Mucosa of rectum (tissue), 2 donors: ENCODE data around the gene ARHGAP8.
A peak's percentile ranks its signal among the peaks of the same experiment; 100 is the strongest.

Source experiments
- H3K27ac ChIP-seq, 2 donors: one replicate each; pipeline ENCODE4 v1.7.0; 2013; ENCODE audit warnings: inconsistent platforms in 2 of 2, low read depth in 2 of 2, low read length in 2 of 2
- H3K27me3 ChIP-seq, 2 donors: one replicate each; pipeline ENCODE4 v1.7.0; 2013; ENCODE audit warnings: low read length in 2 of 2; ENCODE audit not compliant: control insufficient read depth in 2 of 2, insufficient read depth in 2 of 2
- H3K36me3 ChIP-seq, 2 donors: one replicate each; pipeline ENCODE4 v1.7.0; 2013; ENCODE audit warnings: low read length in 2 of 2; ENCODE audit not compliant: control insufficient read depth in 2 of 2, insufficient read depth in 2 of 2
- H3K4me1 ChIP-seq, 2 donors: one replicate each; pipeline ENCODE4 v1.7.0; 2013; ENCODE audit warnings: low read length in 2 of 2, mild to moderate bottlenecking in 1 of 2; ENCODE audit not compliant: control insufficient read depth in 2 of 2, insufficient read depth in 2 of 2
- H3K4me3 ChIP-seq, 2 donors: one replicate each; pipeline ENCODE4 v1.7.0; 2013; ENCODE audit warnings: low read length in 2 of 2
- H3K9ac ChIP-seq, 2 donors: one replicate each; pipeline ENCODE4 v1.7.0; 2013; ENCODE audit warnings: low read length in 2 of 2, low read depth in 1 of 2, mild to moderate bottlenecking in 1 of 2
- H3K9me3 ChIP-seq, 2 donors: one replicate each; pipeline ENCODE4 v1.7.0; 2013; ENCODE audit warnings: low read length in 2 of 2; ENCODE audit not compliant: control insufficient read depth in 2 of 2
- donor health status: healthy.
- donor health status: Normal muscosa, but diverticular disease.

Gene ARHGAP8

DNA sequence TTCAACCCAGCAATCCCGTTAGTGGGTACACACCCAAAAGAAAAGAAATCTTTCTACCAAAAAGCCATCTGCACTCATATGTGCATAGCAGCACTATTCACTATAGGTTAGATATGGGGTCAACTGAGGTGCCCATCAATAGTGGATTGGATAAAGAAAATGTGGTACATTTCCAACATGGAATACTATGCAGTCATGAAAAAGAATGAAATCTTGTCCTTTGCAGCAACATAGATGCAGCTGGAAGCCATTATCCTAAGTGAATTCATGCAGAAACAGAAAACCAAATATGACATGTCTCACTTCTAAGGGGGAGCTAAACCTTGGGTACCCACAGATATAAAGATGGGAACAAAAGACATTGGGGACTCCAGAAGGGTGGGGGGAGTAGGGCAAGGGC, 1.9 kb upstream of the ARHGAP8 start:
- Histone ChIP-seq H3K27ac (no peak overlapping the region), H3K4me3 (no peak overlapping the region), H3K9me3 (no peaks in the 10 kb centered on the region), H3K4me1 (peaks cover 33 to 35% of the 10 kb centered on the region in 2 donors), H3K9ac (no peak overlapping the region), H3K36me3 (no peaks in the 10 kb centered on the region), H3K27me3 (no peaks in the 10 kb centered on the region)

DNA sequence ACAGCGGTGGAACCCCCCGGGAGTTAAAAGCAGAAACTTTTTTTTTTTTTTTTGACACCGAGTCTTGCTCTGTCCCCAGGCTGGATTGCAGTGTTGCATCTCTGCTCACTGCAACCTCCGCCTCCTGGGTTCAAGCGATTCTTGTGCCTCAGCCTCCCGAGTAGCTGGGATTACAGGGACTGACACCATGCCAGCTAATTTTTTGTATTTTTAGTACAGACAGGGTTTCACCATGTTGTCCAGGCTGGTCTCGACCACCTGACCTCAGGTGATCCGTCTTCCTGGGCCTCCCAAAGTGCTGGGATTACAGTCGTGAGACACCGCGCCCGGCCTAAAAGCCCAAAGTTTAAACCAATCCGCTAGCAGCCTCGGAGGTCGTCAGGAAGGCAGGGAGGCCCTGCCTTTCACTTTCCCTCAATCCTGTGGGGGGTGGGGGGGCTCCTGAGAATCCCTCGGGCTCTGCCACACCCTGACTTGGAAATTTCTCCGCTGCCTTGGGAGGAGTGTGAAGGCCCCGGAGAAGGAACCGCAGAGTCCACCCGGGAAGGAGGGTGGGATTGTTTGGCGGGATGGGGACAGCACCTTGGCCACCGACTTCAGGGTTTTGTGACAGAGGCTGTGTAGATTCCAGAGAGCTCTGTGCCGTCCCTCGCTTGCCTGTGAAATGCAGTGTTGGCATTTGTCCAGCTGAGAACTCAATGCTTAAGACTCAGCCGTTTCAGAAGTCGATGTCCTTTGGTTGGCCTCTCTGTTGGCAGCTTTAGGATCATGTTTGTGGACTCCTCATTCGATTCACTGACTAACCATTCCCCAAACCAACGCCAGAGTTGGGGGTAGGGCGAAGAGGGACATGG, 1.0 kb downstream of the ARHGAP8 start:
- Histone ChIP-seq H3K36me3 (no peaks in the 10 kb centered on the region), H3K4me3 (peak overlapping the region; percentile 64 to 72), H3K27ac (peak overlapping the region; percentile 65 to 75), H3K4me1 (peaks cover 28 to 36% of the 10 kb centered on the region in 2 donors), H3K9ac (peak overlapping the region; percentile 47 to 84), H3K27me3 (peaks cover 0 to 2% of the 10 kb centered on the region in 2 donors), H3K9me3 (no peaks in the 10 kb centered on the region)

DNA sequence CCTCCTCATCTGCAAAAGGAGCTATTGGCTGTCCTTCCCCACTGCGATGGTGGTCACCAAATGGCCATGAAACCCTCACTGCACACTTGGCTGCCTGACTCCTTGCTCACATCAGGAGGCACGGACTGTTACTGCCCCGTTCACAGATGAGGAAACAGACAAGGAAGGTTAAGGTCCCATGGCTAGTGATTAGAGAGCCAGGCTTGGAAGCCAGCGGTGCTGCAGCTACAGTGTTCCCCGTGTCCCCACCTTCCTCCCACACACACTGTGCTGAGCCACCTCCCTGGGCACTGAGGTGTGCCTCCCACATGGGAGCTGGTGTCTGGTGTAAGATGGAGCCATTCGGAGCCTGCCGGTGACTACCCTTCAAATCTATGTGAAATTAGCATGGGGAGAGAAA, 2.6 kb downstream of the ARHGAP8 start:
- Histone ChIP-seq H3K4me1 (peaks cover 36 to 49% of the 10 kb centered on the region in 2 donors), H3K27me3 (peaks cover 0 to 2% of the 10 kb centered on the region in 2 donors), H3K9ac (peak overlapping the region in 1 of 2 donors; percentile 15), H3K4me3 (peak overlapping the region in 1 of 2 donors; percentile 45), H3K36me3 (no peaks in the 10 kb centered on the region), H3K27ac (peak overlapping the region; percentile 75 to 86), H3K9me3 (no peaks in the 10 kb centered on the region)

DNA sequence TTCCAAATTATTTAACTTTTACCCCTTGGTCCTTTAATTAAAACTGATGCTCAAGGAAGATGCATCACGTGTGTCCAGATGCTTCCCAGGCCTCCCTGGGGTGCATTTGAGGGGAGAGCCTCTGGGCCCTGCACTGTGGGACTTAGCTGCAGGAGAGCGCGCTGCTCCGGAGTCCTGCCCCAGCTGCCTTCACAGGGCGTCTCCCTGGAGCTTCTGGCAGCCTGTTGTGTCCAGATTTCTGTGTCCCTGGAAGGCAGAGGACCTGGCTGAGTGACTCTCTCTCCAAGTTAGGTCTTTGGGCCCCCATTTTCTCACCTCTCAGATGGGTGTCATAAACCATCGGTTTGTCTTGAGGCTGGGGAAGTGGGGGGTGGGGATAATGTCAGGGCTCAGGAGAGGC, 3.0 kb downstream of the ARHGAP8 start:
- H3K27ac ChIP-seq: peak overlapping the region; percentile 75 to 86
- H3K27me3 ChIP-seq: peaks cover 0 to 2% of the 10 kb centered on the region in 2 donors
- no peaks in the 10 kb centered on the region for H3K36me3 ChIP-seq
- no peaks in the 10 kb centered on the region for H3K9me3 ChIP-seq
- peak overlapping the region; percentile 39 to 57 for H3K4me3 ChIP-seq
- H3K9ac ChIP-seq: peak overlapping the region; percentile 15 to 24
- peaks cover 37 to 49% of the 10 kb centered on the region in 2 donors for H3K4me1 ChIP-seq

GRCh38 chr22:44755956-44756361, 3.6 kb downstream of the ARHGAP8 start:
- H3K27me3 ChIP-seq: peaks cover 0 to 2% of the 10 kb centered on the region in 2 donors
- peak overlapping the region; percentile 75 to 86 for H3K27ac ChIP-seq
- peak overlapping the region; percentile 39 to 57 for H3K4me3 ChIP-seq
- peak overlapping the region; percentile 15 to 24 for H3K9ac ChIP-seq
- H3K4me1 ChIP-seq: peaks cover 37 to 49% of the 10 kb centered on the region in 2 donors
- H3K36me3 ChIP-seq: no peaks in the 10 kb centered on the region
- no peaks in the 10 kb centered on the region for H3K9me3 ChIP-seq

- Histone ChIP-seq H3K27ac (peak overlapping the region in 1 of 2 donors; percentile 9), H3K9ac (peak overlapping the region in 1 of 2 donors; percentile 5), H3K4me3 (no peak overlapping the region), H3K9me3 (no peaks in the 10 kb centered on the region), H3K4me1 (peaks cover 33 to 46% of the 10 kb centered on the region in 2 donors), H3K27me3 (peaks cover 0 to 2% of the 10 kb centered on the region in 2 donors), H3K36me3 (no peaks in the 10 kb centered on the region)
Measured at GRCh38 chr22:44758344-44758973, 6.1 kb downstream of the ARHGAP8 start.

DNA sequence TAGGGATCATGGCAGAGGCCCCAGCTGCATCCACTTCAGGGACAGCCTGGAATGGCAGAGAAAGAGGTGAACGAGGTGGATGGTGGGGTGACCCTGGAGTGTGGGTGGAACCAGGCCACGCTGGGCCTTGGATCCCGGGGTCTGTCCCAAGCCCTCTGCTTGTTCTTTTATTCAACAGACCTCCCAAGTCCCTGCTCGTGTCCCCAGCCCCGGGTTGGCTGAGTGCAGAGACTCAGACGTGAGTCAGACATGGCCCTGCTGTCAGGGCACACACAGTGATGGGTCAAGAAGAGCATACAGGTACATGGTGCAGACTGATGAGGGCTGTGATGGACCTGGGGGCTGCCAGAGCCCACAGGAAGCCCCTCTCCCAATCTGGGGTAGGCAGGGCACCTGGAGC, 6.6 kb downstream of the ARHGAP8 start:
- Histone ChIP-seq H3K9ac (no peak overlapping the region), H3K36me3 (no peaks in the 10 kb centered on the region), H3K27me3 (peaks cover 0 to 2% of the 10 kb centered on the region in 2 donors), H3K4me1 (peaks cover 28 to 41% of the 10 kb centered on the region in 2 donors), H3K4me3 (no peak overlapping the region), H3K27ac (no peak overlapping the region), H3K9me3 (no peaks in the 10 kb centered on the region)

- Histone ChIP-seq H3K27me3 (peaks cover 0 to 2% of the 10 kb centered on the region in 2 donors), H3K9ac (peak overlapping the region in 1 of 2 donors; percentile 6), H3K4me1 (peaks cover 24 to 36% of the 10 kb centered on the region in 2 donors), H3K9me3 (no peaks in the 10 kb centered on the region), H3K27ac (no peak overlapping the region), H3K4me3 (no peak overlapping the region), H3K36me3 (no peaks in the 10 kb centered on the region)
Measured at GRCh38 chr22:44759430-44760310, 7.3 kb downstream of the ARHGAP8 start.

DNA sequence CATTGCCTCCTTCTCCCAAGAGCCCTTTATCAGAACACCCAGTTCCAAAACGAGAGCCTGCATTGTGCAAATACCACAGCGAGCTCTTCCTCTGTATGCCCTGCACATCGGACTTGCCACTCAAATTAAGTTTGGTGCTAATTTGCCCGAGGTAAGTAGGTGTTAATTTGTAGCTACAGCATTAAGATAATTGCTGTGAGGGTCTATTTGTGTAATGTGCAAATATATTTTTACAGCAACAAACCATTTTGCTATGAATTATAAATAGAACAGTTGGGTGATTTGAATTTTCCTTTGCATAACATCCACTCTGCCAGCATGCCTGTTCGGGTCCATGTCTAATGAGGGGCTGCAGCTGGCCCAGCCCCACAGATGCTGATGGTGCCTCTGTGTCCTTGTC, 8.1 kb downstream of the ARHGAP8 start:
- H3K27me3 ChIP-seq: peaks cover 0 to 2% of the 10 kb centered on the region in 2 donors
- no peak overlapping the region for H3K9ac ChIP-seq
- no peaks in the 10 kb centered on the region for H3K36me3 ChIP-seq
- no peaks in the 10 kb centered on the region for H3K9me3 ChIP-seq
- H3K4me1 ChIP-seq: peaks cover 20 to 29% of the 10 kb centered on the region in 2 donors
- H3K4me3 ChIP-seq: no peak overlapping the region
- H3K27ac ChIP-seq: no peak overlapping the region
